SKM-1 treated with dmso at 0.1 percent for 144 hours (cell line): Measurements from ENCODE around the gene GSX1.

Experiments used
- DNase-seq: peaks from one replicate; lab custom pipeline; 2025; ENCODE audit not compliant: unreplicated experiment; lab: John Stamatoyannopoulos, UW

Gene GSX1

DNA sequence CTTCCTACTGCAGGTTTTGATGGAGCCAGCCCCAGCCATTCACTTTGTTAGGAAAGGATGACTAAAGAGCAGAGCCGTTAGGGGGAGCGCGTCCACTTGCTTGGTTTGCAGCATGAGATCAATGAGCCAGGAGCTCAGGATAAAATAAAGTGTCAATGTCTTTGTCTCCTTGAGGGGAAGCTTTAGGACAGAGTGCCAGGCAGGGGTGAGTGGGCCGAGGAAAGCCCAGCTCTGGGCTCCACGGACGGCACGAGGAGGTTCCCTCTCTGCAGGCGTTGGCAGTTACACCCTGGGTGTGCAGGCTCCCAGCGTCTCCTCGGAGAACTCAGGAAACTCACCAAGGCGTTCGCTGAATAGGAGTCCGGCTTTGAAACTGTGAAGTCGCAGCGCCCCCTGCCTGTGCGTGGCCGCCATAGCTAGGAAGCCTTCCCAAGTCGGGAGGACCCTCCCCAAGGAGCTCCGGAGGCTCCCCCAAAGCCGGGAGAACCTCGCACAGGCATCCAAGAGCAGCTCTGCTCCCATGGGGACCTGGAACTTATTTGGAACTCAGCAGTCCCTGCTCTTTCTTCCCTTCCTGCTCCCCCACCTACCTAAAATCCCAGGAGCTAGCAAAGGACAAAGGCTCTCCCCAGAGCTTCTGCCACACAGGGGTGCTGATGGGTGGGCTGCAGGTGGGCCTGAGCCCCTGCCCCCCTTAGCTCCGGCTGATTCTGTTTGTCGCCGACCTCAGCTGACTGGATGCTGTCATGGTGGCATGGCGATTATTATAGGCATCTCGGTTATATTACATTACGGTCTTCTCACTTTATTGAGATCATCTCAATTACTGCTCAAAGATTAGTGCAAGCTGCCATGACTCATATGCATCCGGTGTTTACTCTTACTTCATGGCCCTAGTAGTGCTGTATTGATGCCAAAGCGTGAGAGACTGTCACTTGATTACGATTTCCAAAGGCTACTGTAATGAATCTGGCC is 34.4 kb downstream of the GSX1 start:
- DNase-seq = peak; percentile 64

DNA sequence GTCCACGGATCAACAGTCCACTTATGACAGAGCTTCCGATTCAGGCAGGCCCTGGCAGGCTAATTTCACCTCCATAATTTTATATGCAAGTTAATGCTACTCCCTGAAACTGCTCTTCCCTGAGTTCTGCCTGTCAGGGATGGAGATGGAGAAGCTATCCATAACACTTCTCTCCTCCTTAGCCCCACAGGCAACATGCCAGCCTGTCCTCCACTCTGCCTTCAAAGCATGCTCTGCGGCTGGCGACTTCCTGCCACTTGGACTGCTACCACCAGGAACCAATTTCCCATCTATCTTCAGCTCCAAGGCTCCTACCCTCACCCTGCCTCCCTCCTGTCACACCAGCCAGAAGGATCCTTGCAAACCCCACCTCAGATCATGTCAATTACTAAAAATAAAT is 35.4 kb downstream of the GSX1 start:
- DNase-seq = no peak

DNA sequence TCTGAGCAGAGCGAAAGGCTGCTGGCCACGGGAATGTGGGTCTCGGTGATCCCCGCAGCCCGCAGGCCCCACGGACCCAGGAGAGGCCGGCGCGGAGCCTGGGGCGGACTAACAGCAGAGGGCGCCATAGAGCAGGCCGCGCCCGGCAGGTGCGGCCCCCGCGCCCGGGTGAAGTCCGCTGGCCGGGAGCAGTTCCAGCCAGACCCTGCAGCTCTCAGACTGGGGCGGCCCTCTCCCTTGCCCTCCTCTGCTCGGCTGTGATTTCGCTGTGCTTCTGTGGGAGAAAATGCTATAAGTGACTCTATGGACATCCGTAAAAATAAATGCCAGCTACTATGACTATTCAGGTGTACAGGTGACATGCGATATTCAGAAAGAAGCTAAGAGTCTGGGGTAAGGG is 37.7 kb downstream of the GSX1 start:
- peak; percentile 1 for DNase-seq

DNA sequence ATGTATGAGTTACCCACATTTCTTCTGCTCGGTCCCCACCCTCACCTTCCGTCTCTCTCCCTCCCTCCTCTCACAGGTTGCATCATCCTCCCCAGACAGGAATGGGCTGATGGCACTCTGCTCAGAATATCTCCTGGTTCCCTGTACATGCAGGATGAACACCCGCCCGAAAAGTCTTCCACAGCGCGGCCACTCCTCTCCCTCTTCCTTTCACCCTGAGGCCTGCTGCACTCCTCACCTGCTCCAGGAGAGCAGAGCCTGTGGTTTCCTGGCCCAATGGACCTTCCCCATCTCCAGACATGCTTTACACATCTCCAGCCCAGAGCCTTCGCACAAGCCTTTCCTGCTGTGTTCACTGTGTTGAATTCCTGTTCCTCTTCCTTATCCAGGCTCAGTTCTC is 40.9 kb downstream of the GSX1 start:
- DNase-seq = no peak

DNA sequence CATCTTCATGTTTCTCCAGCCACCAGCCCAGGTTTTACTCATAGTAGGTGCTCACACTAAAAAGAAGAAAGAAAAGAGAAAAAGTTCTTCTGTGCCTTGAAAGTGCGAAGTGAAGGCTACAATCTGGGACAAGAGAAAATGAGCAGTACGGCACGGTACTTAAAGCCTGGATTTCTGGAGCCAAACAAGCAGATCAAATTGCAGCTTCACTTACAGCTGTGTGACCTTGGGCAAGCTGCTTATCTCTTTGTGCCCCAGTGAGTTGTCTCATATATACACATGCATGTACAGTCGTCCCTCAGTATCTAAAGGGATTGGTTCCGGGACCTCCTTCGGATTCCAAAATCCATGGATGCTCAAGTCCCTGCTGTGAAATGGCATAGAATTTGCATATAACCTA is 41.8 kb downstream of the GSX1 start:
- no peak for DNase-seq

DNA sequence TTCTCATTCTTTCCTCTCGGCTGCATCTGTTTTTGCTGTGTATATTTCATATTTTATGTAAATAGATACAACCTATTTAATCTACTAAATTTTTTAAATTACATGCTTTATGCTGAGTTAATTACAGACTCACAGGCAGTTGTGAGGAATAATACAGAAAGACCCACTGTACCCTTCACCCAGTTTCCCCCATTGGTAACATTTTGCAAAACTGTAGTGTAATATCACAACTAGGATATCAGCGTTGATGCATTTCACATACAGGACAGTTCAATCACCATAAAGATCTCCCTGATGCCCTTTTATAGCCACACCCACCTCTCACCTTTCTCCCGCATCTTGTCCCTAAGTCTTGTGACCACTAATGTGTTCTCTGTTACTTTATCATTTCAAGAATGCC is 43.5 kb downstream of the GSX1 start:
- DNase-seq = no peak

DNA sequence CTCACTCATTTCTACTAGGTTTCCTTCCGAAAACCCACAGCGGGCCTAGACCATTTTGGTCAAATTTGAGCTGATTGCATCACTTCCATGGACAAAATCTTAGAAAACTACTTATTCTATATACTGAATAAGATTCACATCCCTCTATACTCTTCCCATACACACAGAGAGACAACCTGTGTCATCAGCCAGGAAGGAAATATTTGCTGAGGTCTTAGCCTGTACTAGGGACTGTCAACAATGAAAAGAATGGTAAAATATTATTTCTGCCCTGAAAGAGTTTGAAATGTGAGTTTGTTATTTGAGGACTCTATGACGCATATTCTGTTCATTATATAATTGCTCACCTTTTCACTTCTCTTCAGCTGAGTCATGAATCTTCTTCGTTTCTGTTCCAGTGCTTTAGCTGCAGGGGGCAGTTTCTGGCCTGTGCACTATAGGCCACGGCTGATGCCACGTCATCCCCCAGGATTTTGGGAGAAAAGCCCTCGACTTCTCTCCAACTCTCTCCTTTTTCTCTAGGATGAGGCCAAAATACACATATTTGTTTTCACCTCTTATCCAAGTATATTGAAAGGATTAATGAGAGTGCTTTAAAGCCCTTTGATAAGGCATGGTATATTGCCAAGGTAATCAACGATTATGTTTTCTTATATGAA is 47.7 kb downstream of the GSX1 start:
- no peak for DNase-seq

DNA sequence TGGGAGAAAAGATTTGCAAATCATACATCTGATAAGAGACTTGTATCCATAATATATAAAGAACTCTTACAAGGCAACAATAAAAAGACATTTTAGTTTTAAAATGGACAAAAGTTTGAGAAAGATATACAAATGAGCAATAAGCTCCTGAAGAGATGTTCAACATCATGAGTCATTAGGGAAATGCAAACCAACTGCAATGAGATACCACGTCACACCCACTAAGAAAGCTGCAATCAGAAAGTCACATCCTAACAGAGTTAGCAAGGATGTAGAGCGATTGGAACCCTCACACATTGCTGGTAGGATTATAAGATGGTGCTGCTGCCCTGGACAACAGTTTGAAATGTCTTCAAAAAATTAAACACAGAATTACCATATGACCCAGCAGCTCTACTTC is 50.3 kb downstream of the GSX1 start:
- no peak for DNase-seq
